ENCODE data around the gene C1RL. TPM values are rescaled to one million over a fixed set of nuclear protein-coding genes. Genes with fewer than 3 reads are reported as not detected.

Gene C1RL
- total and polyA plus RNA-seq, 12 donors, result 4.5 to 24.9 (median 8.1) TPM

DNA sequence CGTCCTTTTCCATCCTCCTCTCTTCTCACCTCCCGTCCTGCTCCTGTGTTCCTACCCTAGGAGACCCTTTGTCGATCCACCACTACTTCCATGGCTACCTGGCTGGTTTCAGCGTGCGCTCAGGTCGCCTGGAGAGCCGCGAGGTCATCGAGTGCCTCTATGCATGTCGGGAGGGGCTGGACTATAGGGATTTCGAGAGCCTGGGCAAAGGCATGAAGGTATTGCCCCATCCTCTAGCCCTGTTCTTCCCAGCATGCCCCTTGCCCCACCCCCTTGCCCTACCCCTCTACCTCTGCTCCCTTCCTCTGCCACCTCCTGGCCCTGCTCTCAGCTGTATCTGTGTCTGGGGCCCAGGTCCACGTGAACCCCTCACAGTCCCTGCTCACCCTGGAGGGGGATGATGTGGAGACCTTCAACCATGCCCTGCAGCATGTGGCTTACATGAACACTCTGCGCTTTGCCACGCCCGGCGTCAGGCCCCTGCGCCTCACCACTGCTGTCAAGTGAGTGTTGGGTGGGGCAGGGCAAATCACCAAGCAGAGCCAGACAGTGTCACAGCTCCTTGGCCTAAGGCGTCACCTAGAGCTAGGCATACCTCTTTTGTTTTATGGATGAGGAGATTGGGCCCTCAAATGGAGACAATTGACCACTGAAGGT, 33.9 kb upstream of the C1RL start:
- H3K4me1 ChIP-seq, result peaks cover 0 to 8% (median 0%) of the 10 kb centered on the region in 9 donors
- intact Hi-C loops (cut with DNase I), result loop anchor here in 2 of 10 donors (5.0 to 10.0 kb wide), 2 partner anchors 44 to 492 kb away; partner anchors contain the start of gene PEX5 (in 1 of the 2)
- 94% methylated on average over 18 of the region's 18 CpGs for WGBS, 2 donors
- no peaks in the 10 kb centered on the region for H3K27me3 ChIP-seq
- no peak overlapping the region for H3K4me3 ChIP-seq
- H3K9me3 ChIP-seq, result peaks cover 0 to 4% (median 0%) of the 10 kb centered on the region in 11 donors
- DNase-seq, result no peak
- TF ChIP-seq, protein P1, sequence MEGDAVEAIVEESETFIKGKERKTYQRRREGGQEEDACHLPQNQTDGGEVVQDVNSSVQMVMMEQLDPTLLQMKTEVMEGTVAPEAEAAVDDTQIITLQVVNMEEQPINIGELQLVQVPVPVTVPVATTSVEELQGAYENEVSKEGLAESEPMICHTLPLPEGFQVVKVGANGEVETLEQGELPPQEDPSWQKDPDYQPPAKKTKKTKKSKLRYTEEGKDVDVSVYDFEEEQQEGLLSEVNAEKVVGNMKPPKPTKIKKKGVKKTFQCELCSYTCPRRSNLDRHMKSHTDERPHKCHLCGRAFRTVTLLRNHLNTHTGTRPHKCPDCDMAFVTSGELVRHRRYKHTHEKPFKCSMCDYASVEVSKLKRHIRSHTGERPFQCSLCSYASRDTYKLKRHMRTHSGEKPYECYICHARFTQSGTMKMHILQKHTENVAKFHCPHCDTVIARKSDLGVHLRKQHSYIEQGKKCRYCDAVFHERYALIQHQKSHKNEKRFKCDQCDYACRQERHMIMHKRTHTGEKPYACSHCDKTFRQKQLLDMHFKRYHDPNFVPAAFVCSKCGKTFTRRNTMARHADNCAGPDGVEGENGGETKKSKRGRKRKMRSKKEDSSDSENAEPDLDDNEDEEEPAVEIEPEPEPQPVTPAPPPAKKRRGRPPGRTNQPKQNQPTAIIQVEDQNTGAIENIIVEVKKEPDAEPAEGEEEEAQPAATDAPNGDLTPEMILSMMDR (IDR thresholded peaks at IDR 0.05), result no peak
- no peak overlapping the region for H3K27ac ChIP-seq
- peaks cover 0 to 69% (median 0%) of the 10 kb centered on the region in 9 donors for H3K36me3 ChIP-seq
- peak in 2 of 8 donors; percentile 8 to 46 for ATAC-seq

DNA sequence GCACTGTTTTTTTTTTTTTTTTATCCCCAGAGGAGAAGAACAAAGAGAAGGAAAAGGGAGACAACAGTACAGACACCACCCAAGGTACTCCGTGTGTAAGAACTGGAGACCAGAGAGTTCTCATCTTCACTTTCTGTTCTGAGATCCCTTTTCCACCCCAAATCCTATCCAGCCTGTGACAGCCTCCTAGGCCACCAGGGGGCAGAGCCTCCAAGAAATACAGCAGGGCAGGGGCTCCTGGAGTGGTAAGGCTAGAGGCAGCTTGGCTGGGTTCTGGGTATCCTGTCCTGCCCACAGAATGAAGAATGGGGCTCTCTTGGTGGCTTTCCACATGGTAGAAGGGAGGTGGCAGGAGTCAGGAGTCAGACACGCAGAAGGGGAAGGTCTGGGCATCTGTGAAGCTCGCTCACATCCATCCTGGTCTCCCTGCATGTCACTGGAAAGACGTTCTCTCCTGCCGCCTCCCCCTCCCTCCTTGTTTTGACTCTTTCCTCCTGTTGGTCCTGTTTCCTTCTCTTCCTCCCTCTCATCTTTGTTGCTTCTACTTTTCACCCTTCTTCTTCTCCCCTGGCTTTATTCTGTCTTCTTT, 33.1 kb upstream of the C1RL start:
- no peaks in the 10 kb centered on the region for H3K27me3 ChIP-seq
- peaks cover 0 to 8% (median 0%) of the 10 kb centered on the region in 9 donors for H3K4me1 ChIP-seq
- TF ChIP-seq, protein P1 (IDR thresholded peaks at IDR 0.05), result peak; percentile 22 to 68 (median 57)
- ATAC-seq (peak in 5 of 8 donors; percentile 27 to 58 (median 39)), DNase-seq (no peak)
- H3K9me3 ChIP-seq, result peaks cover 0 to 4% (median 0%) of the 10 kb centered on the region in 11 donors
- 69 to 79% methylated on average over 5 of the region's 5 CpGs for WGBS, 2 donors
- intact Hi-C loops (cut with DNase I), result loop anchor here in 2 of 10 donors (5.0 to 10.0 kb wide), 2 partner anchors 45 to 493 kb away; partner anchors contain the start of gene PEX5 (in 1 of the 2)
- peaks cover 0 to 67% (median 0%) of the 10 kb centered on the region in 9 donors for H3K36me3 ChIP-seq
- no peak overlapping the region for H3K27ac ChIP-seq
- H3K4me3 ChIP-seq, result no peak overlapping the region

DNA sequence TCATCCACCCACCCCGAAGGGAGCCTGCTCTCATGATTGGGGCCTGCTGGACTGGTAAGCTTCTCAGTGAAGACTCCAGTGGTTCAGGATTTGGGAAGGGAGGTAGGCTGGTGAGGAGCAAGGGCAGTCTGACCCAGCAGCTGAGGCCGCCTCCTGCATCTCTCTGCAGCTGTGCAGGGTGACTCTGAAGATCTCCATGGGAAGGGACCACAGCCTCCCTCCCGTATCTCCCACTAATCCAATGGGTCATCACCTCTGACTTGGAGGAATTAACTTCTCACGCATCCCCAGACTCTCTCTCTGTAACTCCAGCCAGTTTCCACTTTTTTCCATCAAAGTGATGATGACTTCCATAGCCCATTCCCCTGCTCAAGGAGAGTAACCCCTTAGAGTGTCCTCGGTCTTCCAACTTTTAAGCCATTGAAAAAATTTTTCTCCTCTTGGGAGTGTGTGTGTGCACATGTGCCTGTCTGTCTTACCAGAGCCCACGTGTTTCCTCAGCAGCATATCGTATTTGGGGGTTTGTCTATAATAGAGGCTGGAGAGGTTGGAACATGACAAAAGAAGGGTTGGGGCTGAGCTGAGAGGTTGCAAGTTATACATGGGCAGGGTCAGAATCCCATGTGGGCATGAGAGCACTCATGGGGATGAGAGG, 32.5 kb upstream of the C1RL start:
- DNase-seq, result no peak
- H3K36me3 ChIP-seq, result peaks cover 0 to 68% (median 0%) of the 10 kb centered on the region in 9 donors
- intact Hi-C loops (cut with DNase I), result loop anchor here in 2 of 10 donors (5.0 to 10.0 kb wide), 2 partner anchors 46 to 493 kb away; partner anchors contain the start of gene PEX5 (in 1 of the 2)
- H3K27ac ChIP-seq, result no peak overlapping the region
- H3K4me3 ChIP-seq, result no peak overlapping the region
- H3K9me3 ChIP-seq, result peaks cover 0 to 4% (median 0%) of the 10 kb centered on the region in 11 donors
- 87% methylated on average over 7 of the region's 7 CpGs for WGBS, 2 donors
- ATAC-seq, result no peak
- TF ChIP-seq, protein P1 (IDR thresholded peaks at IDR 0.05), result no peak
- peaks cover 0 to 8% (median 0%) of the 10 kb centered on the region in 9 donors for H3K4me1 ChIP-seq
- no peaks in the 10 kb centered on the region for H3K27me3 ChIP-seq

DNA sequence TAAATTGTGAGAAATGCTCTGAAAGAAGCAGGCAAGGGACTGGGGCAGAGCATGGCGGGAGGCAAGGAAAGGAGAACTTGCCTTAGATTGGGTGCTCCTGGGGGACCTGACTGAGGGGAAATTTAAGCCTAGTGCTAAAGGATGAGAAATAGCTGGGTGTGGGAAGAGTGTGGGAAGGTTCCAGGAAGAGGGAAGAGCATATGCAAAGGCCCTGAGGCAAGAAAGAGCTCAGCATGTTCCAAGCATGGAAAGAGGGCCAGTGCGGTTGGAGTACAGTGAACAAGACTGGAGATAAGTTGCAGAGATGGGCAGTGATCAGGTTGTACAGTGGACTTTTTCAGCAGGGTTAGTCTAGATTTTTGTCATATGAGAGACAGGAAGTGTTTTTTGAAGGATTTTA, 30.2 kb upstream of the C1RL start:
- 81 to 95% methylated on average over 2 of the region's 2 CpGs for WGBS, 2 donors
- peaks cover 0 to 73% (median 0%) of the 10 kb centered on the region in 9 donors for H3K36me3 ChIP-seq
- ATAC-seq, result no peak
- no peak overlapping the region for H3K27ac ChIP-seq
- TF ChIP-seq, protein P1 (IDR thresholded peaks at IDR 0.05), result no peak
- peaks cover 0 to under 1% (median 0%) of the 10 kb centered on the region in 9 donors for H3K4me1 ChIP-seq
- peaks cover 0 to 4% (median 0%) of the 10 kb centered on the region in 11 donors for H3K9me3 ChIP-seq
- no peaks in the 10 kb centered on the region for H3K27me3 ChIP-seq
- intact Hi-C loops (cut with DNase I), result no loop called here
- no peak for DNase-seq
- H3K4me3 ChIP-seq, result no peak overlapping the region

Measured in heart right ventricle (tissue), 16 donors.